Effector memory CD8-positive, alpha-beta T cell (primary cell): ENCODE results near the gene DLK2.

Source experiments
- ATAC-seq: fragments of 150-1000 bp; cut with Tn5 transposase; replicated peaks from 2 replicates; pipeline ENCODE4 v1.10.0; 2021; ENCODE audit warnings: mild to moderate bottlenecking, moderate library complexity
- DNase-seq, 3 experiments: peaks; one replicate each; pipeline ENCODE4 v3.0.0; 2021
- H3K27ac Mint-ChIP-seq, 2 donors: one replicate each; pipeline ENCODE4 v1.8.0; 2022; ENCODE audit warnings: mild to moderate bottlenecking in 2 of 2, mixed read lengths in 2 of 2, moderate library complexity in 2 of 2
- H3K27me3 Mint-ChIP-seq, 2 donors: one replicate each; pipeline ENCODE4 v1.8.0; 2022; ENCODE audit warnings: mixed read lengths in 2 of 2
- H3K36me3 Mint-ChIP-seq: one replicate; pipeline ENCODE4 v1.8.0; 2022; ENCODE audit warnings: mild to moderate bottlenecking, moderate library complexity, mixed read lengths; ENCODE audit not compliant: insufficient read depth
- H3K4me1 Mint-ChIP-seq, 2 donors: one replicate each; pipeline ENCODE4 v1.8.0; 2022; ENCODE audit warnings: low read depth in 2 of 2, mixed read lengths in 2 of 2
- H3K4me3 Mint-ChIP-seq, 2 donors: one replicate each; pipeline ENCODE4 v1.8.0; 2022; ENCODE audit warnings: mild to moderate bottlenecking in 2 of 2, mixed read lengths in 2 of 2, moderate library complexity in 2 of 2
- H3K9me3 Mint-ChIP-seq, 2 donors: one replicate each; pipeline ENCODE4 v1.8.0; 2022; ENCODE audit warnings: mixed read lengths in 2 of 2

Gene DLK2

DNA sequence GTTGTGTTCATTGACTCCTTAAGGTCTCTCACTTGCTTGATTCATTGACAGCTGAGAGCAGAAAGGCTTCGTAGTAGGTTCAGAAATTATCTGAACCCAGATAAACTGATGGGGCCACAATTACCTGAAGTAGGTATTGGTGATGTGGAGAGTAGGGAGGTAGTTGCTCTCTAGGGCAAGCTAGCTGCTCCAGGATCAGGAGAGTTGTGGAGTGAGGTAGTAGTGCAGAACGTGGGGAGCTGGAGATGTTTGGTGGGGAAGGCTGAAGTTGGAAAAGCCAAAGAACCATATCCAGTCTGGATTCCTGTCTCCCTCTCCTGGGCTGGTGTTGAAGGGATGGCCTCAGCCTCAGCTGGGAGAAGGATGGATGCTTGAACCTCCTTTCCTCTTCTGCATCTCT lies 37.9 kb upstream of the DLK2 start:
- peaks cover 8% of the 10 kb centered on the region for H3K36me3 Mint-ChIP-seq
- peaks cover 37 to 38% of the 10 kb centered on the region in 2 donors for H3K4me1 Mint-ChIP-seq
- no peak overlapping the region for H3K4me3 Mint-ChIP-seq
- no peaks in the 10 kb centered on the region for H3K9me3 Mint-ChIP-seq
- ATAC-seq: no peak
- no peaks in the 10 kb centered on the region for H3K27me3 Mint-ChIP-seq
- H3K27ac Mint-ChIP-seq: peak overlapping the region; percentile 66 to 94
- DNase-seq: no peak

DNA sequence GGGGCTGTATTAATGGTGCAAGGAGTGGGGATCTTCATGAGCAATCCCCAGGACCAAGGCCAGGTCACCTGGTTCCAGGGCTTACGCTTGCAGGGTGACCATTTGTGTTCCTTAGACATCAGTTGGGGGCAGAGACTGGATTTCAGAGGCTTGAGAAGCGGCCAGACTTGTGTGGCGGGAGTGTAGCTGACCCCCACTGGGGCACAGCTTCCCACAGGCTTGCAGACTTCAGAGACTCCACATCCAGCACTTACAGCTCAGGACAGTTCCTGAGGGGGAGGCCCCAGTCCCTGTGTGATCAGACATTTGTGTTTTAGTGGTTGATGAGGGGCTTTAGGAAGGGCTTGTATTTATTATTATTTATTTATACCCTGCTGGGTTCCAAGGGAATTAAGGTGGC lies 37.3 kb upstream of the DLK2 start:
- DNase-seq (no peak), ATAC-seq (no peak)
- H3K4me1 Mint-ChIP-seq: peaks cover 38 to 39% of the 10 kb centered on the region in 2 donors
- H3K36me3 Mint-ChIP-seq: peaks cover 10% of the 10 kb centered on the region
- H3K4me3 Mint-ChIP-seq: no peak overlapping the region
- H3K27me3 Mint-ChIP-seq: no peaks in the 10 kb centered on the region
- H3K9me3 Mint-ChIP-seq: no peaks in the 10 kb centered on the region
- H3K27ac Mint-ChIP-seq: peak overlapping the region; percentile 61 to 66

DNA sequence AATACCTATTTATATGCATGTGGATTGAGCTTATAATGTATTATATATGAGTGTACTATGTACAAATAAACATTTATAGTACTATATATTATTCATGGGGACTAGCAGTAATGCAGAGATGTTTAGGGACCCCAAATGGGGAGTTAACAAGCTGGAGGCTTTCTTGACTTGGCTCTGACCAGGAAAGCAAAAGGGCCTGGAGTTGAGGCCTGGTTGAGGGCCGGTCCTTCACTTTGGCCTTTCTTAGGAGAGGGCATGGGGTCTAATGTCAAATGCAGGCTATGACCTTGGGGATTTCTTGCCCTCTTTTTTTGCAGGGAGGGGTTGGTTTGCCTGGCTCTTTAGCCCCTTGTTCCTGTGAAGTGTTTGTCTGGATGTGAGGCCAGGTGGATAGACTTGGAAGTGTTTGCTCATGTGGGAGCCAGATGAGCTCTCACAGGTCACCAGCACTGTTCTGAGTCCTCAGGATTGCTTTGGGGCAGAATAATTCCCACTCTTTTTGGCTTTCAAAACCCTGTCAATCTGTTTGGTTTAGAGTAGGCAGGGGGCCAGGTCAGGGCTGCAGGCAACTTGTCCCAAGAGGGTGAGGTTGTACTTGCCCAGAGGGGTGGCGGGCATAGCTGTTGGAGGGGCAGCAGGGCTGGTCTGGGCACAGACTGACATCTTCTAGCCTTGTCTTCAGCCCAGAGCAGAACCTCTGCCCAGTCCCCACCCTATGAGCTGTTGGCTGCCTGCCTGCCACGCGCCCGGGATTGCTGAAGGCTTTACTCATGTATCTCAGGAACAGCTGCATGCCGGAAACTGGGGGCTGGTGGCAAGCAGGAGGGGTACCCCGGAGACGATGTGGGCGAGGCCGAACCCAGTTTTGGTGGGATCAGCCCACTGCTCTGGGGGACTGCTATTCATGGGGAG lies 36.7 kb upstream of the DLK2 start:
- Mint-ChIP-seq H3K36me3 (peaks cover 13% of the 10 kb centered on the region), H3K4me3 (no peak overlapping the region), H3K27me3 (no peaks in the 10 kb centered on the region), H3K27ac (peak overlapping the region; percentile 61 to 66), H3K4me1 (peaks cover 38 to 39% of the 10 kb centered on the region in 2 donors), H3K9me3 (no peaks in the 10 kb centered on the region)
- DNase-seq (no peak), ATAC-seq (no peak)

DNA sequence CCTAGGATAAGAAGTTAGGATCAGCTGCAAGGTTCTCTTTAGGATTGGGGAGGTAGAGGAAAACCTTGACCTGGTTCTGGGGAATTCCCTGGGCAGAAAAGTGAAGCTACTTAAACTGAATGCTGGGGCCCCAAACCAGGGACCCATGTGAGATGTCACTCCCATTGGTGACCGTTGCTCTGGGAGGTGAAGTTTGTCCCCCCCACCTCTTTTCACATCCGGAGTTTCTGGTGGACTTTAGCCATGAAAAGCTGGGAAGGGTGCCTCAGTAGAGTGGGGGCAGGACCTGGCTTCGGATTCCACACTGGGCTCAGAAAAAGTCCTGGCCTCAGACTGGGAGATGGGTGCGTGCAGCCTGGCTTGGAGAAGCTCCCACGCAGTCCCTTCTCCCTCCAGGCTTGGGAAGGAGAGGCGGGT lies 35.2 kb upstream of the DLK2 start:
- no peak overlapping the region for H3K27ac Mint-ChIP-seq
- peaks cover 10% of the 10 kb centered on the region for H3K36me3 Mint-ChIP-seq
- DNase-seq: no peak

DNA sequence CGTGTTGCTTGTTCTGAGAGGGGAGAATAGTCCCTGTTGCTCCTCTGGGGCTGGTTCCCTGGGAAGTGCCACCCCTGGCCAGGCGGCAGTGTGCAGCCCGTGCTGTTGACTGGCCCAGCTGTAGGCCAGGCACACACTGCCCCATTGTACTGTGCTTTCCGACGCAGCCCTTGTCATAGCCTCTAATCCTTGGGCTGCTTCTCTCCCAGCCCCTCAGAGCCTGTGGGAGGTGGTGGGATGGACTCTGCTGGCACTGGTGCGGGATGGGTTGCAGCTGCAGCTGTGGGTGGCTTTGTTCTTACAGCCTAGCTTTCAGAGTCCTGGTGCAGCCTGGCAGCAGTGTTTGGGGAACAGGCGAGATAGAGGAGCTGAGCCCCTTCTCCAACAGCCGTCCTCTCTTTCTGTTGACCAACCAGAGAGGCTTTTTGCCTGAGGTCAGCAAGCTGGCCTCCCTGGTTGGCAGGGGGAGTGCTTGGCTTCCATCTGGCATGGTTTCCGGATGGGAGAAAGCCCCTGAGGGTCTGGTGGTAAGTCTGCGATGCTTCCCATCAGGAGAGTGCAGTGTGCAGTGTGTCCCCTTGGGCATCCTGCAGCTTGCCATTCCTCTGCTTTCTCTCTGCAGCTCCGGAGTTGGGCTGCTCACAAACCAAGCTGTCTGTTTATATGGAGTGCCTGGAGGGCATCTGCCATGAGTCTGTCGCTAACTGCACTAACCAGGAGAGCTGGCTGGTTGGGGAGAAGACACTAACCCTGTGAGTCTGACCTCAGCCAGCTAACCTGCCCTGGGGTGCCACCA lies 34.1 kb upstream of the DLK2 start:
- DNase-seq (no peak), ATAC-seq (no peak)
- peaks cover 10% of the 10 kb centered on the region for H3K36me3 Mint-ChIP-seq
- H3K9me3 Mint-ChIP-seq: no peaks in the 10 kb centered on the region
- H3K4me3 Mint-ChIP-seq: no peak overlapping the region
- H3K4me1 Mint-ChIP-seq: peaks cover 26 to 27% of the 10 kb centered on the region in 2 donors
- peak overlapping the region in 1 of 2 donors; percentile 22 for H3K27ac Mint-ChIP-seq
- no peaks in the 10 kb centered on the region for H3K27me3 Mint-ChIP-seq

More for the DNA sequence above, 35.2 kb upstream of the DLK2 start:
- no peak for ATAC-seq
- no peaks in the 10 kb centered on the region for H3K9me3 Mint-ChIP-seq
- no peak overlapping the region for H3K4me3 Mint-ChIP-seq
- H3K27me3 Mint-ChIP-seq: no peaks in the 10 kb centered on the region
- H3K4me1 Mint-ChIP-seq: peaks cover 35 to 36% of the 10 kb centered on the region in 2 donors

DNA sequence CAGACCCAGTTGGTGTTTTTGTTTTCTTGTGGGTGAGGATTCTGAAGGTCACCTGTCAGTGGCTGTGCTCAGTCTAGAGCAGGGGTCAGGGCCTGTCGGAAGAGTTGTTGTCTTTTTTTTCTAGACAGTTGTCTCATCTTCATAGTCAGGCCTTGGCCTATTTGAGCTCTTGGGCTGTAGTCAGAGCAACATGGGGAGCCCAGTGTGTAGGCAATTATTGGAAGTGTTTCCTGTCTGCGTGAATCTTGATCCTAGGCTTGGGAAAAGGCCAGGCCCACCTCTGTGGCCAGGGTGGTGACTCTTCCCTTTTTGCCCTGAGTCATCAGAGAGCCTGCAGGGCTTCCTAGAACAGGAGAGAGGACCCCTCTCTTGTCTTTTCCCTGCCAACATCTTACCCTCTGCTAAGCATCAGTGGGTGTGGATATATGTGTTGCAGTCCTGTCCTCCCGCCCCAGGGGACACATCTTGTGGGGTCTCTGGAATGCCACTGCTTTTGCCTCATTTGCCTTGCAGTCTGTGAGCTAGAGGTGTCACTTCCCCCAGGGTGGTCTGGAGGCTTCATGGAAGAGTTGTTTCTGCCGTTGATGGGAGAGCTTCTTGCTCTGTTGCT lies 33.4 kb upstream of the DLK2 start:
- ATAC-seq (no peak), DNase-seq (no peak)
- Mint-ChIP-seq H3K9me3 (no peaks in the 10 kb centered on the region), H3K27ac (peak overlapping the region in 1 of 2 donors; percentile 22), H3K27me3 (no peaks in the 10 kb centered on the region), H3K4me3 (no peak overlapping the region), H3K36me3 (peaks cover 10% of the 10 kb centered on the region), H3K4me1 (peaks cover 21 to 22% of the 10 kb centered on the region in 2 donors)

DNA sequence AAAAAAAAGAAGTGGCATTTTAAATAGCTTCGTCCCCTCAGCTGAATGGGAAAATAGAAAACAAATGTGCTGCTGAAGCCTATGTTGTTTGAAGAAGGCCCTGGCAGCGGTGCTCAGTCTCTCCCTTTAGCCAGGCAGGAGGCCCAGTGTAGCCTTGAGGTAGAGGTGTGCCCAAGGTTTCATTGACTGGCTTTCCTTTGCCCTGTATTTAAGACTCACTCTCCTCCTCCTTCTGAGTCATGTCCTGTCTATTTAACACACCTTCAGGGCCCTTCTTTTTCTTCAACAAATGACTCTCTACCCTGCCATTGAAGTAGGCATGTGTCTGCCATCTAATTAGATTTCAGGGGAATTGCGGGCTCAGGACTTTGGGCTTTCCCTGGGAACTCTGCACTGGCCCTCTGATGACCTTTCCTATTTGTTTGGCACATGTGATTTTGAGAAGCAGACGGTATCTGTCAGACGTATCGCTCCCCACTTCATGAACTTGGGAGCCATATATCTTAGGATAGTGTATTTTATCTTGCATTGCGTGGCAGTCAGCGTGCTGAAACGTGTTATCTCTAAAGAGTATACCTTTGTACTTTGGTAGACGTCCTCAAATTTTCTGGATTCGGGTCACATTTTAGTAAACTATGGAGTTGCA lies 26.4 kb upstream of the DLK2 start:
- H3K27me3 Mint-ChIP-seq: no peaks in the 10 kb centered on the region
- peak overlapping the region in 1 of 2 donors; percentile 69 for H3K27ac Mint-ChIP-seq
- peaks cover 13% of the 10 kb centered on the region for H3K36me3 Mint-ChIP-seq
- DNase-seq (no peak), ATAC-seq (no peak)
- H3K4me3 Mint-ChIP-seq: no peak overlapping the region
- H3K4me1 Mint-ChIP-seq: peaks cover 35 to 44% of the 10 kb centered on the region in 2 donors
- H3K9me3 Mint-ChIP-seq: no peaks in the 10 kb centered on the region

DNA sequence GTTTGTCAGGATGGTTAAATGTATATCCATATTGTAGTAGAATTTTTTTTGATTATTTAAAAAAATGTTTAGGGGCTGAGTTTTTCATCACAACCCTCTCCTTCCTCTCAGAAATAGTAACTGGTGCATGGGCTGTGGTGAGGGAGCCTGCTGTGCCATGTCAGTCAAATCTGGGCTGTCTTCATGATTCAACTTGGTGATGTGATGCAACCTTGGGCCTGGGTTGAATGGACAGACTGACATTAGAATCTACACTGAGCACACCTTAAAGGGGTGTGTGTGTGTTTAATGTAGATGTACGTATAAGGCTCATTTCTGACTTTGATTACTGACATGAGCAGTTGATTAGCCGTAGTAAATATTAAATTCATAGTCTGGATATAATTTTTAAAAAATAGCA lies 25.7 kb upstream of the DLK2 start:
- DNase-seq (no peak), ATAC-seq (no peak)
- Mint-ChIP-seq H3K36me3 (peaks cover 13% of the 10 kb centered on the region), H3K27me3 (no peaks in the 10 kb centered on the region), H3K27ac (no peak overlapping the region), H3K4me3 (no peak overlapping the region), H3K4me1 (peaks cover 37 to 46% of the 10 kb centered on the region in 2 donors), H3K9me3 (no peaks in the 10 kb centered on the region)

DNA sequence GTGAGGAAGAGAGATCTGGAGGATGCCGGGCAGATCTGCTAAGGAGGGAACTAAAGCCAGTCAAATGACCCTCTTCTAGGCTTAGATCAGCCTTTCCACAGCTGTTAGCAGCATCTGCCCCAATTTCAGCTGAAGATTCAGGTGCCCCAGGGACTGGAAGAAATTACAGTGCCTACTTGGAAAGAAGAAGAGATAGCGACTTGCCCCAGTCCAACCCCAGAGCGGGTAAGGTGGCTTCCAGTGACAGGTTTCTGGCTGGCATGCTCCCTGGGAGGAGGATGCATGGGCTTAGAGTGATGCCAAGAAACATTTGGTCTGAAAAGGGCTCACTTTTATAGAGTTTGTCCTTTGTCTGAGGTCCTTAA lies 22.6 kb upstream of the DLK2 start:
- Mint-ChIP-seq H3K9me3 (no peaks in the 10 kb centered on the region), H3K27ac (peak overlapping the region; percentile 99), H3K4me1 (peaks cover 29 to 40% of the 10 kb centered on the region in 2 donors), H3K36me3 (peaks cover 11% of the 10 kb centered on the region), H3K27me3 (no peaks in the 10 kb centered on the region), H3K4me3 (peak overlapping the region; percentile 97 to 99)
- peak; percentile 1 for ATAC-seq
- peak in 1 of 3 experiments; percentile 24 for DNase-seq

DNA sequence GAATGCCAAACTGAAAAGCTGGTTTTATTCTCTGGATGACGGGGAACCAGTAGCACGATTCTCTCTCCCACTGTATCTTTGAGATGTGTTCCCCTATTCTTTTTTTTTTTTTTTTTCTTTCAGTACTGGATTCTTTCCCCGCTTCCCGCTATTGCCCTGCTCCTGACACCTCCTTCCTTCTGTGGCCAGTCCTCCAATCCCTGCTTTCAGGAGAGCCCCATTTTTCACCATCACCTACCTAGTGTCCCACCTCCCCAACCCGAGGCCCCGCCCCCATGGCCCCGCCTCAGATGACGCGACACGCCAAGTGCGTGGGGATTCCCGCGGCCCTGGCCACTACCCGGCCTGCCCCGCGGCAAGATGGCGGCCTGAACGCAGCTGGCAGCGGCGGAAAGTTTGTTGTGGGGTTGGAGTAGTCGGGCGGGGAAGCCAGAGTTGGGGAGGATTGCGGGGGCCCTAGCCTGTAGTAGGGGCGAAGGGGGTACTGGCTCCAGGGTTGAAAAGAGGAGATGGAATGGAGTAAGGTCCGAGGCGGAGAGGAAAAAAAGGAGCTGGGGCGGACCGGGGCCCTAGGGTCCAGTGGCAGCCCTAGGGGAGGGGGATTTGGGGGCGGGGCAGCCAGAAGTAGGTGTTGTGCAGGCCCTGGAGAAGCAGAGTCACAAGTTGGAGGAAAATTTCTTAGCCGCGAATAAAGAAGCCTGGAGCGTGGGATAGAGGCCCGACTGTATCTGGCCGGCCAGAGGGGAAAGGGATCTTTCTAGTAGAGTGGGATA lies 22.1 kb upstream of the DLK2 start, which contains the start of gene TJAP1:
TJAP1 (plus strand) TSS at position 336 of the 773 bp plus-strand sequence. CDS start 21,432 bp downstream, outside the sequence.
- H3K9me3 Mint-ChIP-seq: no peaks in the 10 kb centered on the region
- peak within 1 kb of the TSS; percentile 97 to 99 for H3K4me3 Mint-ChIP-seq
- no peaks in the 10 kb centered on the region for H3K27me3 Mint-ChIP-seq
- peak within 1 kb of the TSS; percentile 99 for H3K27ac Mint-ChIP-seq
- peaks cover 27 to 38% of the 10 kb centered on the region in 2 donors for H3K4me1 Mint-ChIP-seq
- H3K36me3 Mint-ChIP-seq: peaks cover 11% of the 10 kb centered on the region
- peak; percentile 97 to 98 (median 97) for DNase-seq
- peak; percentile 99 for ATAC-seq

DNA sequence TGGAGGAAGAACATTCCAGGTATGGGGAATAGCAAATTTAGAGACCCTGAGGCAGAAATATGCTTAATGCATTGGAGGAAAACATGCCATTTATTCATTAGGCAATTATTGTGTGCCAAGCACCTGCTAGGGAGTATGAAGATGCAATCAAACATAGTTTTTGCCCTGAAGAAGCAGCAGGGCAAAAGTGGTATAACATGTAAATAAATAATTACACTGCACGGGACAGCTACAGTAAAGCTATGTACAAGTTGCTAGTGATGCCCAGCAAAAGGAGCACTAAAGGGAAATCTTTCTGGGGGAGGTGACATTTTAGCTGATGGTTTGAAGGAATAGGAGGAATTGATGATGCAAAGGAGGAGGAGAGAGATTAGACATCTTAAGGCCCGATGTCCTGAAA lies 21.4 kb upstream of the DLK2 start:
- Mint-ChIP-seq H3K27ac (peak overlapping the region; percentile 99), H3K27me3 (no peaks in the 10 kb centered on the region), H3K4me3 (peak overlapping the region; percentile 97 to 99), H3K4me1 (peaks cover 23 to 31% of the 10 kb centered on the region in 2 donors), H3K9me3 (no peaks in the 10 kb centered on the region), H3K36me3 (peaks cover 10% of the 10 kb centered on the region)
- peak in 1 of 3 experiments; percentile 7 for DNase-seq
- peak; percentile 36 for ATAC-seq

DNA sequence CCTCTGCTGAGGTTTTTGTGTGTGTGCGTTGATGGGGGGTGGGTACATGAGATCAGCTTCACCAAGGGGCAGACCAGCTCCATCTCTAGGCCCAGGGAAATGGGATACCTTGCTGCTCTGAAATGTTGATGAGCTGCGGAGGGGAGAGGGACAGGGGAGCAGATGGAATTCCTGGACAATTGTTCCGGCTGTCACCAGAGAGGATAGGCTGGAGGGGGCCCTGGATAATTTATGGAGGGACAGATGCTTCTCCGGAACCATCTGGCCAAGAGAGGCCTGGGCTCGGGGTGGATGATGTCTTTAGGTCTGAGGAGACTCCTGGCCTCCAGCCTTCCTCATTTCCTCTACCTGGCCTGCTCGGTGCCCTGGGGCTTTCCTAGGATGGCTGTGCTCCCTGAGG lies 20.2 kb upstream of the DLK2 start:
- no peak overlapping the region for H3K4me3 Mint-ChIP-seq
- no peaks in the 10 kb centered on the region for H3K9me3 Mint-ChIP-seq
- H3K27me3 Mint-ChIP-seq: peaks cover 0 to 11% of the 10 kb centered on the region in 2 donors
- DNase-seq (no peak), ATAC-seq (no peak)
- peaks cover 21 to 28% of the 10 kb centered on the region in 2 donors for H3K4me1 Mint-ChIP-seq
- peaks cover 8% of the 10 kb centered on the region for H3K36me3 Mint-ChIP-seq
- peak overlapping the region; percentile 22 to 79 for H3K27ac Mint-ChIP-seq
